ENCODE data around the gene PRDM15.

The PRDM15 gene

GRCh38 chr21:41863439-41863740, 15.8 kb downstream of the PRDM15 start:
- DNase-seq (ENCODE audit: extremely low spot score), result no peak
- POLR2A ChIA-PET, result no interaction called here
- TF ChIP-seq CTCF (IDR thresholded peaks at IDR 0.05; ENCODE audit: control extremely low read depth, extremely low read depth, low read depth, missing control alignments), result no peak
- CTCF ChIA-PET, result interaction anchor here (1.1 to 1.5 kb wide), 3 partner anchors 26 to 254 kb away, joined by 3 to 4 read pairs (median 4); no protein-coding TSS in a partner anchor

DNA sequence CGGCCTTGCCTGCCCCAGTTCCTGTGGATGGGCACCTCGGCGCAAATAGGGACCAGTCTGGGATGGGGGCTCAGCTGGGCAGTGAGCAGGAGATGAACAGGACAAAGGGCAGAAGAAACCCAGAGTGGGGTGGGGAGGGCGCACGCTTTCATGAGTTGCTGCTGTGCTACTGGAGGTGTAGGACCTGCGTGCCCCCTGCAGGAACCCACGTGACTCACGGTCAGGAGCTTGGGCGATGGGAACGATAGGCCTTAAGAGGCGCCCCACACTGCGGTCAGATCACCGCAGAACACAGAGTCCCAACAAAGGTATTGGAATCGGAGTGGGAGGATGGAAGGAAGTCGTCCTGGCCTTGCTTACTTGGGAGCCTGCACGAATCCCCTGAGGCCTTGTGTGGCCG, 17.2 kb downstream of the PRDM15 start:
- no peak for DNase-seq (ENCODE audit: extremely low spot score)
- TF ChIP-seq CTCF (IDR thresholded peaks at IDR 0.05; ENCODE audit: control extremely low read depth, extremely low read depth, low read depth, missing control alignments), result no peak
- POLR2A ChIA-PET, result no interaction called here

GRCh38 chr21:41861255-41861654, 17.9 kb downstream of the PRDM15 start:
- ChIA-PET CTCF (interaction anchor here (1.3 kb wide), 1 partner anchor 45 kb away, joined by 4 read pairs; no protein-coding TSS in a partner anchor), POLR2A (no interaction called here)
- TF ChIP-seq CTCF (IDR thresholded peaks at IDR 0.05; ENCODE audit: control extremely low read depth, extremely low read depth, low read depth, missing control alignments), result no peak
- no peak for DNase-seq (ENCODE audit: extremely low spot score)

More for the DNA sequence above, 17.2 kb downstream of the PRDM15 start:
- CTCF ChIA-PET, result interaction anchor here (1.3 kb wide), 1 partner anchor 25 kb away, joined by 3 read pairs; no protein-coding TSS in a partner anchor

DNA sequence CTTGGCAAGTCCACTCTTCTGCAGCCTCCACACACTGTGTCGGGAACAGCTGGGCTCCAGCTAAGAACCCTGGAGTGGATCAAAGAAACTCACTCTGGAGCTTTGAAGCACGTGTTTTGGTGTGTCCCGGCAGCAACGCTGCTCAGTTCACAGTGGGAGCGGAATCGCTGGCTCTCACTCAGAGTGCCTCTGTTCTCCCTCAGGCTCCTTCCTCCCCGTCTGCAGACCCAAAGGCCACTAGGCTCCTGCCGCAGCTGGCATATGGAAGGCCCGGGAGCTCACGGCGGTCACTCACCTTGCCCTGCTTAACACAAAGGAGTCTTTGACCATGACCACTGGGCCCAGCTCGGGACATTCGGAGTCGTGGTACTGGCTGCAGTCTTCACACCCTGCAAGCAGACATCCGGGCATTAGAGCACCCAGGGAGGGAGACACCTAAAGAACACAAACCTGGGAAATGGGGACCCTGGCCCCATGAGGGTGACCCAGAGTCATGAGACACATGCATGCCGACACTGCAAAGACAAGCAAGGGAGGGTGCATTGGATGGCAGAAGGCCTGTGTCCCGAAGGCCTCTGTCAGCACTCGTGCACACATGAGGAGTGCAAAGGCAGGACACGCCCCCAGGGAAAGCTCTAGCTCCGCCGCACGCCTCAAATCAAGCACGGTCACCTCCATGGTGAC, 19.7 kb downstream of the PRDM15 start:
- ChIA-PET CTCF (interaction anchor here (0.9 to 1.1 kb wide), 3 partner anchors 13 to 43 kb away, joined by 3 read pairs; no protein-coding TSS in a partner anchor), POLR2A (no interaction called here)
- no peak for DNase-seq (ENCODE audit: extremely low spot score)
- TF ChIP-seq CTCF (IDR thresholded peaks at IDR 0.05; ENCODE audit: control extremely low read depth, extremely low read depth, low read depth, missing control alignments), result no peak

- CTCF ChIA-PET, result interaction anchor here (1.0 kb wide), 1 partner anchor 42 kb away, joined by 3 read pairs; no protein-coding TSS in a partner anchor
- no peak for TF ChIP-seq CTCF (IDR thresholded peaks at IDR 0.05; ENCODE audit: control extremely low read depth, extremely low read depth, low read depth, missing control alignments)
- POLR2A ChIA-PET, result no interaction called here
- DNase-seq (ENCODE audit: extremely low spot score), result no peak
These were observed 20.5 kb downstream of the PRDM15 start for GRCh38 chr21:41858466-41859296.

GRCh38 chr21:41857771-41858300, 21.3 kb downstream of the PRDM15 start:
- ChIA-PET POLR2A (no interaction called here), CTCF (no interaction called here)
- no peak for TF ChIP-seq CTCF (IDR thresholded peaks at IDR 0.05; ENCODE audit: control extremely low read depth, extremely low read depth, low read depth, missing control alignments)
- no peak for DNase-seq (ENCODE audit: extremely low spot score)
